NB4 (cell line): ENCODE results near the gene TEC.

ENCODE experiments used
- DNase-seq: peaks from one replicate; pipeline ENCODE4 v3.0.0; 2010; ENCODE audit warnings: low read depth
- H3K4me3 ChIP-seq: one replicate; pipeline ENCODE4 v1.5.1; 2011; ENCODE audit warnings: mild to moderate bottlenecking, low read depth, low read length, moderate library complexity
- MYC ChIP-seq: IDR thresholded peaks from 2 replicates; pipeline ENCODE4 v1.6.1; 2011; ENCODE audit warnings: low read depth, low read length
- POLR2A ChIP-seq: IDR thresholded peaks from 2 replicates; pipeline ENCODE4 v1.6.1; 2011; ENCODE audit warnings: mild to moderate bottlenecking; ENCODE audit not compliant: insufficient read length; ENCODE audit errors: extremely low read depth
- TF ChIP-seq, protein P1 (sequence below): IDR thresholded peaks from 2 replicates; pipeline ENCODE4 v1.6.1; 2011; ENCODE audit warnings: low read depth, low read length
- TF ChIP-seq, protein P2 (sequence below): IDR thresholded peaks from one replicate; pipeline ENCODE4 v1.5.1; 2012; ENCODE audit warnings: low read depth, low read length

The TEC gene

DNA sequence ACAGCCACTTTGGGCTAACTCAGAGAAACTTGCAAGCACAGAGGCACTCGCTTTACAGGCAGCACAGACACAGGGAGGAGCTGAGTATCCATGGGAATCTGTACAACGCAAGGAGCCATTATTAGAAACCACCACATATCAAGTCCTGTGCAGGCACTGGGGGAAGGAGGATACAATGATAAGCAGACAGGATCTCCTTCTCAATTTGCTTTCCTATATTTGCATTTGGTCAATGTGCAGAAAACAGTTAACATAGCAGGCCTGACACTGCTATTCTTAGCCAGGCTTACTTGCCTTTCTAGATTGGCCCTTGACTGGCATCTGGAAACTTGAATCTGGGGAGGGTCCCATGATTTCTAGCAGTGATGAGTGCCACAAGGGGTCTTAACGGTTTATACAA is 65.8 kb downstream of the TEC start:
- no peak for DNase-seq
- no peak overlapping the region for H3K4me3 ChIP-seq
- TF ChIP-seq, protein P1, sequence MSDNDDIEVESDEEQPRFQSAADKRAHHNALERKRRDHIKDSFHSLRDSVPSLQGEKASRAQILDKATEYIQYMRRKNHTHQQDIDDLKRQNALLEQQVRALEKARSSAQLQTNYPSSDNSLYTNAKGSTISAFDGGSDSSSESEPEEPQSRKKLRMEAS = no peak
- TF ChIP-seq POLR2A = no peak
- TF ChIP-seq, protein P2, sequence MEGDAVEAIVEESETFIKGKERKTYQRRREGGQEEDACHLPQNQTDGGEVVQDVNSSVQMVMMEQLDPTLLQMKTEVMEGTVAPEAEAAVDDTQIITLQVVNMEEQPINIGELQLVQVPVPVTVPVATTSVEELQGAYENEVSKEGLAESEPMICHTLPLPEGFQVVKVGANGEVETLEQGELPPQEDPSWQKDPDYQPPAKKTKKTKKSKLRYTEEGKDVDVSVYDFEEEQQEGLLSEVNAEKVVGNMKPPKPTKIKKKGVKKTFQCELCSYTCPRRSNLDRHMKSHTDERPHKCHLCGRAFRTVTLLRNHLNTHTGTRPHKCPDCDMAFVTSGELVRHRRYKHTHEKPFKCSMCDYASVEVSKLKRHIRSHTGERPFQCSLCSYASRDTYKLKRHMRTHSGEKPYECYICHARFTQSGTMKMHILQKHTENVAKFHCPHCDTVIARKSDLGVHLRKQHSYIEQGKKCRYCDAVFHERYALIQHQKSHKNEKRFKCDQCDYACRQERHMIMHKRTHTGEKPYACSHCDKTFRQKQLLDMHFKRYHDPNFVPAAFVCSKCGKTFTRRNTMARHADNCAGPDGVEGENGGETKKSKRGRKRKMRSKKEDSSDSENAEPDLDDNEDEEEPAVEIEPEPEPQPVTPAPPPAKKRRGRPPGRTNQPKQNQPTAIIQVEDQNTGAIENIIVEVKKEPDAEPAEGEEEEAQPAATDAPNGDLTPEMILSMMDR = no peak
- TF ChIP-seq MYC = no peak

DNA sequence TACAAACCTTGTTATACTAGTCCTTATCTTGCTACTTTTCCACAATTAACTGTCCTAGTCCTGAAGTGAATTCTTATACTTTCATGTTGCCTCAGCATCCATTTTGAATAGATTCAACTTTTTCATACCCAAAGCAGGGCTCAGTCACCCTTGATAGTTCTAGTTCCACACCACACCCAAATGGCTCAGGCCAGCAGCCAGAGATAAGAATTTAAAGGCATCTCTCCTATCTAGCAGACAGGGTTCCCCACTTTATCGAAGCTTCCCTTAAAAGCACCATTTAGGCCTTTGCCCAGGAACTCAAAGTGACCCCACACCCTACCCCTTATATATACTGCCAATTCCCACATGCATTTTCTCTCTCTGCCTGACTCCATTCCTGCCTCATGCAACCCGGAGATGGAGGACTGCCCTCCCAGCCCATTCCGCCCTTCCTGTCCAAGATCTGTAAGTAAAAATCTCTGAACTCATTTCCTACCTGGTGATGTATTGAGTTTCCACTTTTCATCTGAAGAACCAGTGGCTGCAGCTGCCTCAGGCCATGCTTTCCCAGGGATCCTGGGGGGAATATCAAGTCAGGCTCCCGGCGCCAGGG is 71.9 kb downstream of the TEC start:
- H3K4me3 ChIP-seq = no peak overlapping the region
- no peak for TF ChIP-seq POLR2A
- TF ChIP-seq, protein P1 = no peak
- TF ChIP-seq, protein P2 = no peak
- TF ChIP-seq MYC = no peak
- DNase-seq = no peak

DNA sequence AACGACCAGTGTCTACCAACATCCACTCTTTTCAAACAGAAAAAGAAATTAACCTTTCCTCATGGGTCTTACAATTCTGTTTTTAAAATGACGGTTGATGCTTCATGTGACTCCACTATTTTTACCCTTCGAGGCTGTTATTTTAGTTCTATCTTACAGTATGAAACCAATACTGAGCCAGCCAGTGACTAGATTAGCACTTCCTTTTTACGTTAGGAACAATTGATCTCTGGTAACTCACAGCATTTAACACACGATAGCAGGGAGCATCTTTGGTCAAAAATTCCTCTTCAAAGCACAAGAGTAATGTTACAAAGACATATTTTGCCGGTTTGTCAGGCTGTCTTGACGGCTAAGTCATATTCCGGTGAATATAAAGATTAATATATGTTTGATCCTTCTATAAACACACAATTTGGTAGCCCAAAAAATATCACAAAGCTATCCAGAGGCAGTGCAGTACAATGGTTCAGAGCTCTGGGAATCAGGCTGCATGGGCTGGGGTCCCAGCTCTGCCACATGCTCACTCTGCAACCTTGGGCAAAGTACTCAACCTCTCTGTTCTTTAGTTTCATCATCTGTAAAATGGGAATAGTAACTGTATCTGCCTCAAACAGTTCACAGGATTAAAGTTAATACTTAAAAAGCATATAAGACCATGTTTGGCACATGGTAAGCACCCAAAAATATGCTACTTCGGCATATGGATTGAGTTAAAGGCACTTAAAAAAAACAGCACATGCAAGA is 72.7 kb downstream of the TEC start:
- TF ChIP-seq, protein P2 = no peak
- no peak for TF ChIP-seq POLR2A
- TF ChIP-seq, protein P1 = no peak
- TF ChIP-seq MYC = no peak
- no peak overlapping the region for H3K4me3 ChIP-seq
- DNase-seq = no peak

DNA sequence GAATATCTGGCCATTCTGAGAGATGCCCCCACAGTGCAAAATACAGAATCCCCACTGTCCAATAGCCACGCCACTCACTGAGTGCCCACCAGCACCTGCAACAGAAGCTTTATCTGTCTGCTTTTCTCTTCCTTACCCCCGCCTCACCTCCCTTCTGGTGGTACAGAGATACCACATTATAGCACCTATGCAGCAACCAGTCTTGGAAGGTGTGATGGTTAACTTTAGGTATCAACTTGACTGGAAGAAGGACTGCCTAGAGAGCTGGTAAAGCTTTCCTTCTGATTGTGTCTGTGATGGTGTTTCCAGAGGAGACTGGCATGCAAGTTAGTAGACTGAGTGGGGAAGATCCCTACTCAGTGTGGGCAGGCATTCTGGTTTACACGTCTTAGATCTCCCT is 73.8 kb downstream of the TEC start:
- H3K4me3 ChIP-seq = peak overlapping the region; percentile 16
- DNase-seq = no peak

DNA sequence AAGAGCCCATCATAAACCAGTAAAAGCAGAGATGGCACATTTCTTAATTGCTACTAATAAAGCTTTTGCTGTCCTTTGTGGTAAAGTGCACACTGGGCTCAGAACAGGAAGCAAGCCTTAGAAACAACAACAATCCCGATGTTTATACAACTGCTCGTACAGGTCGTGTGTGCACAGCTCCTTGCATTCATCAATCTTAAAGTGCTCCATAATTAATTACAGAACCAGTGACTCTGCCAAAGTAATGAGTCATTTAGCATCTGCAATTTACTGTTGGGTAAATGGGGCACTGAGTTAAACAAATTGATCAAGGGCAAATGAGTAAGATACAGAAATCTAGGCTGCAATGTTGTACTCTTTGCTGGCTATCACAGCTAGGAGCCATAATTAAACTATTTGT is 74.3 kb downstream of the TEC start:
- DNase-seq = peak; percentile 85
- TF ChIP-seq, protein P2 = no peak
- TF ChIP-seq, protein P1 = no peak
- peak overlapping the region; percentile 16 for H3K4me3 ChIP-seq

More for the DNA sequence above, 73.8 kb downstream of the TEC start:
- TF ChIP-seq POLR2A (no peak), MYC (no peak)
- TF ChIP-seq, protein P1 = no peak
- TF ChIP-seq, protein P2 = no peak
